Neural cell (in vitro differentiated cells): ENCODE measurements around the gene RNF187.

ENCODE experiments used
- MXI1 ChIP-seq: fragments of 450-650 bp; conservative IDR thresholded peaks from 2 replicates; pipeline ENCODE4 v1.6.1; 2014; ENCODE audit warnings: antibody characterized with exemption, mild to moderate bottlenecking; ENCODE audit not compliant: poor library complexity, severe bottlenecking
- POLR2AphosphoS5 ChIP-seq: IDR thresholded peaks from 2 replicates; pipeline ENCODE4 v1.6.1; 2012
- SMC3 ChIP-seq: fragments of 450-650 bp; conservative IDR thresholded peaks from 2 replicates; pipeline ENCODE4 v1.6.1; 2014; ENCODE audit warnings: antibody characterized with exemption, mild to moderate bottlenecking, moderate library complexity; ENCODE audit not compliant: poor library complexity
- TF ChIP-seq, protein P1 (sequence below): fragments of 450-650 bp; IDR thresholded peaks from 2 replicates; pipeline ENCODE4 v1.5.1; 2014; ENCODE audit warnings: antibody characterized with exemption, mild to moderate bottlenecking, moderate library complexity; ENCODE audit not compliant: poor library complexity, severe bottlenecking

GRCh38 chr1:228454238-228454637, 32.9 kb upstream of the RNF187 start:
- TF ChIP-seq, protein P1, sequence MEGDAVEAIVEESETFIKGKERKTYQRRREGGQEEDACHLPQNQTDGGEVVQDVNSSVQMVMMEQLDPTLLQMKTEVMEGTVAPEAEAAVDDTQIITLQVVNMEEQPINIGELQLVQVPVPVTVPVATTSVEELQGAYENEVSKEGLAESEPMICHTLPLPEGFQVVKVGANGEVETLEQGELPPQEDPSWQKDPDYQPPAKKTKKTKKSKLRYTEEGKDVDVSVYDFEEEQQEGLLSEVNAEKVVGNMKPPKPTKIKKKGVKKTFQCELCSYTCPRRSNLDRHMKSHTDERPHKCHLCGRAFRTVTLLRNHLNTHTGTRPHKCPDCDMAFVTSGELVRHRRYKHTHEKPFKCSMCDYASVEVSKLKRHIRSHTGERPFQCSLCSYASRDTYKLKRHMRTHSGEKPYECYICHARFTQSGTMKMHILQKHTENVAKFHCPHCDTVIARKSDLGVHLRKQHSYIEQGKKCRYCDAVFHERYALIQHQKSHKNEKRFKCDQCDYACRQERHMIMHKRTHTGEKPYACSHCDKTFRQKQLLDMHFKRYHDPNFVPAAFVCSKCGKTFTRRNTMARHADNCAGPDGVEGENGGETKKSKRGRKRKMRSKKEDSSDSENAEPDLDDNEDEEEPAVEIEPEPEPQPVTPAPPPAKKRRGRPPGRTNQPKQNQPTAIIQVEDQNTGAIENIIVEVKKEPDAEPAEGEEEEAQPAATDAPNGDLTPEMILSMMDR, result no peak
- TF ChIP-seq MXI1, result no peak
- TF ChIP-seq SMC3, result no peak
- TF ChIP-seq POLR2AphosphoS5, result no peak
